Gastrocnemius medialis (tissue), 4 donors: Measurements from ENCODE around the gene RIMBP2. TPM values are rescaled to one million over a fixed set of nuclear protein-coding genes. Genes with fewer than 3 reads are reported as not detected.

Source experiments
- ATAC-seq, 2 donors: fragments of 150-250 bp; one replicate each; pipeline ENCODE4 v1.9.1; 2016
- DNase-seq, 2 donors: peaks; one replicate each; pipeline ENCODE4 v3.0.0-alpha.2; 2019
- H3K27ac ChIP-seq, 4 donors: fragments of 200-600 bp; sonication (generic); 1 replicate in 1 of 4; 2 replicates in 3 of 4; pipeline ENCODE4 v1.5.1; 2016 to 2018; ENCODE audit warnings: mild to moderate bottlenecking in 2 of 4, moderate library complexity in 1 of 4
- H3K27me3 ChIP-seq, 3 donors: fragments of 200-600 bp; sonication (generic) in 2 of 3; 1 replicate in 1 of 3; 2 replicates in 2 of 3; pipeline versions ENCODE4 v1.5.1 to v1.6.0; 2016 to 2019; ENCODE audit warnings: mild to moderate bottlenecking in 1 of 3, moderate library complexity in 1 of 3
- H3K36me3 ChIP-seq, 2 donors: fragments of 200-600 bp; sonication (generic) in 1 of 2; one replicate each; pipeline ENCODE4 v1.5.1; 2017 to 2018
- H3K4me1 ChIP-seq, 2 donors: fragments of 200-600 bp; sonication (generic) in 1 of 2; one replicate each; pipeline ENCODE4 v1.5.1; 2016 to 2017; ENCODE audit warnings: mild to moderate bottlenecking in 2 of 2
- H3K4me3 ChIP-seq, 4 donors: fragments of 200-600 bp; sonication (generic) in 3 of 4; 1 replicate in 1 of 4; 2 replicates in 3 of 4; pipeline ENCODE4 v1.5.1; 2016 to 2019; ENCODE audit warnings: mild to moderate bottlenecking in 2 of 4
- H3K9me3 ChIP-seq, 3 donors: fragments of 200-600 bp; sonication (generic) in 2 of 3; 1 replicate in 1 of 3; 2 replicates in 2 of 3; pipeline ENCODE4 v1.5.1; 2016 to 2019
- POLR2A ChIP-seq, 2 donors: fragments of 450-650 bp; IDR thresholded peaks; one replicate each; pipeline ENCODE4 v1.6.1; 2017; ENCODE audit warnings: antibody characterized with exemption in 2 of 2, mild to moderate bottlenecking in 2 of 2, moderate library complexity in 2 of 2
- in situ Hi-C, 4 donors: fragments of 200-750 bp; cut with MboI; loops; one replicate each; pipeline versions ENCODE4 v1.15.0 to v1.8.0; 2017; ENCODE audit warnings: low sequenced_read_pairs in 4 of 4
- intact Hi-C: fragments of 100-400 bp; cut with DNase I; formaldehyde crosslinking; loops from one replicate; pipeline ENCODE4 v1.15.1; 2023; ENCODE audit warnings: low total_unique reads
- total RNA-seq, 4 donors: library from RNA; depleted of rRNA; stranded (reverse); fragments of >200 nt; gene quantifications; one replicate each; pipeline versions ENCODE4 v1.1.0 to v1.2.3, GENCODE V29; 2016
- TF ChIP-seq, protein P1 (sequence below), 5 experiments: fragments of 450-650 bp in 3 of 5; fragments of 200-600 bp in 2 of 5; sonication (generic) in 2 of 5; IDR thresholded peaks in 4 of 5; conservative IDR thresholded peaks in 1 of 5; 1 replicate in 4 of 5; 2 replicates in 1 of 5; pipeline ENCODE4 v1.5.1; 2016 to 2019; ENCODE audit warnings: antibody characterized with exemption in 5 of 5, mild to moderate bottlenecking in 3 of 5, moderate library complexity in 3 of 5

Gene RIMBP2
- total RNA-seq, 4 donors from 2014 or later: 0.76 to 2.2 (median 1.2) TPM; not detected in 1

DNA sequence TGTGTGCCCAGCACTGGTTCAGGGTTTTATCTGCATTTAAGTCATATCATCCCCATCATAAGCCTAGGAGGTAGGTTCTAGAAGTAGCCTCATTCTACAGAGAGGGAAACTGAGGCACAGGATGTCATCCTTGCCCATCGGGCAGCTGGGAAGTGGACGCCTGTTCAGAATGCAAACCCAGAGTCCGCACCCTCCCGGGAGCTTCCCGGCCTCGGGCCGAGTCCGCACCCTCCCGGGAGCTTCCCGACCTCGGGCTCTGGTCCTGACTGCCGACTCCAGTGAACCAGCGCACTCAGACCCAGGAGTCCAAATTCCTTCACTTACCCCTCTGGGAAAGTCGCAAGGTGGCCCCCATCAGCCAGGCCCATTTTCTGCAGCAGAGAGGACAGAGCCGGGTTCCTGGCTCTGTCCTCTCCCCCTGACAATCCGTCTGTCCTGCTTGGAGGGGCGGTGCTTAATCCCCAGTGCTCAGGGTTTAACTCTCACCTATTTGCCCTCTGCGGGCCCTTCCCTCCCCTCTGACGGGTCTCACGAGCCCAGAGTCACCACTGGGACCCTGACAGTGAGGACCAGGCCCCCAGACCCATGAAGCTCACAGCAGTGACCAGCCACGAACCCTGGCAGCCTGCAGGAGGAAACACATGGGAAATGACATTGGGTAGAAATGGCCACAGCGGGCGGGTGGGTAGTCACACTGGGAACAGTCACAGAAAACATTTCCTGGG lies 236.5 kb downstream of the RIMBP2 start:
- peaks cover 0 to 9% (median 0%) of the 10 kb centered on the region in 3 donors for H3K27me3 ChIP-seq
- H3K4me3 ChIP-seq: no peak overlapping the region
- no peak for DNase-seq
- no peaks in the 10 kb centered on the region for H3K36me3 ChIP-seq
- H3K27ac ChIP-seq: no peak overlapping the region
- no peak for ATAC-seq
- H3K9me3 ChIP-seq: no peaks in the 10 kb centered on the region
- in situ Hi-C loops (no loop called here), intact Hi-C loops (no loop called here)
- TF ChIP-seq, protein P1, sequence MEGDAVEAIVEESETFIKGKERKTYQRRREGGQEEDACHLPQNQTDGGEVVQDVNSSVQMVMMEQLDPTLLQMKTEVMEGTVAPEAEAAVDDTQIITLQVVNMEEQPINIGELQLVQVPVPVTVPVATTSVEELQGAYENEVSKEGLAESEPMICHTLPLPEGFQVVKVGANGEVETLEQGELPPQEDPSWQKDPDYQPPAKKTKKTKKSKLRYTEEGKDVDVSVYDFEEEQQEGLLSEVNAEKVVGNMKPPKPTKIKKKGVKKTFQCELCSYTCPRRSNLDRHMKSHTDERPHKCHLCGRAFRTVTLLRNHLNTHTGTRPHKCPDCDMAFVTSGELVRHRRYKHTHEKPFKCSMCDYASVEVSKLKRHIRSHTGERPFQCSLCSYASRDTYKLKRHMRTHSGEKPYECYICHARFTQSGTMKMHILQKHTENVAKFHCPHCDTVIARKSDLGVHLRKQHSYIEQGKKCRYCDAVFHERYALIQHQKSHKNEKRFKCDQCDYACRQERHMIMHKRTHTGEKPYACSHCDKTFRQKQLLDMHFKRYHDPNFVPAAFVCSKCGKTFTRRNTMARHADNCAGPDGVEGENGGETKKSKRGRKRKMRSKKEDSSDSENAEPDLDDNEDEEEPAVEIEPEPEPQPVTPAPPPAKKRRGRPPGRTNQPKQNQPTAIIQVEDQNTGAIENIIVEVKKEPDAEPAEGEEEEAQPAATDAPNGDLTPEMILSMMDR (IDR thresholded peaks at IDR 0.05 in 4 of 5, conservative IDR thresholded peaks at IDR 0.05 in 1 of 5): no peak
- no peak for TF ChIP-seq POLR2A (IDR thresholded peaks at IDR 0.05)
- no peaks in the 10 kb centered on the region for H3K4me1 ChIP-seq

DNA sequence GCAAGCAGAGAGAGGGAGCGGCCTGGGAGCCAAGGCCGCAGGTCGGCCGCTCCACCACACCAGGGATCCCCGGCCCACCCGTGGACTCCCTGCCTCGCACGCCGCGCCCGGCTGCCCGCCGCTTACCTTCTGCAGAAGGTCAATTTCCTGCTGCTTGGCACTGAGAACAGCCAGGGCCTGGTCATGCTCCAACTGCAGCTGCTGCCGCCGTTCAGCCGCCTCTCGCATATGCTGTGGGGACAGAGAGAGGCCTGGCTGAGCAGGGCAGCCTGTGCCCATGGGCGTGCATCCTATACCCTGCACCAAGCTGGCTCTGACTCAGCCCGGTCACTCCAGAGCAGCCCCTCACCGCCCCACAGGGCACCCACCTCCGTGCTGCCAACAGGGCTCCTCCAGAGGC lies 237.3 kb downstream of the RIMBP2 start:
- in situ Hi-C loops (no loop called here), intact Hi-C loops (no loop called here)
- no peaks in the 10 kb centered on the region for H3K36me3 ChIP-seq
- TF ChIP-seq POLR2A (IDR thresholded peaks at IDR 0.05): no peak
- TF ChIP-seq, protein P1 (IDR thresholded peaks at IDR 0.05 in 4 of 5, conservative IDR thresholded peaks at IDR 0.05 in 1 of 5): no peak
- H3K9me3 ChIP-seq: no peaks in the 10 kb centered on the region
- ATAC-seq: no peak
- peaks cover 0 to 9% (median 0%) of the 10 kb centered on the region in 3 donors for H3K27me3 ChIP-seq
- H3K4me1 ChIP-seq: no peaks in the 10 kb centered on the region
- DNase-seq: no peak
- H3K4me3 ChIP-seq: no peak overlapping the region
- H3K27ac ChIP-seq: no peak overlapping the region

DNA sequence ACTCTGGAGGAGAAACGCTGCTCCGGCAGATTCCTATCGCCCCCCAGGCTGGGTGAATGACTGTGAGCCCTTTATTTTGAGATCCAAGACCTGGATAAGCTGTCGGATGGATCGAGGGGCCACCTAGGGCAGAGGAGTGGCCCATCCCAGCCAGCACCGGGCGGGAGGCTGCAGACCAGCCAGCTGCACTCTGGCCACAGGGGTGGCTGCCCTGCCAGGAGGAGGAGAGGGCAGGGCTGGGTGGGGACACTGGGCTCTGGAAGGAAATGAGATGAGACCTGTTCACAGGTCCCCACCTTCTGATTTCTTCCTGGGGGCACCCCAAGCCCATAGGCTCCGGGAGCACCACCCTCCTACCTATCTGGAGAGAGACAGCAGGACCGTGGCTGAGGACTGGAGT lies 238.4 kb downstream of the RIMBP2 start:
- H3K4me1 ChIP-seq: no peaks in the 10 kb centered on the region
- intact Hi-C loops: no loop called here
- no peak for DNase-seq
- H3K27ac ChIP-seq: no peak overlapping the region
- H3K36me3 ChIP-seq: no peaks in the 10 kb centered on the region
- TF ChIP-seq POLR2A (IDR thresholded peaks at IDR 0.05): no peak
- TF ChIP-seq, protein P1 (IDR thresholded peaks at IDR 0.05 in 4 of 5, conservative IDR thresholded peaks at IDR 0.05 in 1 of 5): no peak
- no peaks in the 10 kb centered on the region for H3K9me3 ChIP-seq
- H3K27me3 ChIP-seq: peaks cover 0 to 9% (median 2%) of the 10 kb centered on the region in 3 donors
- no peak overlapping the region for H3K4me3 ChIP-seq
- in situ Hi-C loops: no loop called here
- no peak for ATAC-seq

DNA sequence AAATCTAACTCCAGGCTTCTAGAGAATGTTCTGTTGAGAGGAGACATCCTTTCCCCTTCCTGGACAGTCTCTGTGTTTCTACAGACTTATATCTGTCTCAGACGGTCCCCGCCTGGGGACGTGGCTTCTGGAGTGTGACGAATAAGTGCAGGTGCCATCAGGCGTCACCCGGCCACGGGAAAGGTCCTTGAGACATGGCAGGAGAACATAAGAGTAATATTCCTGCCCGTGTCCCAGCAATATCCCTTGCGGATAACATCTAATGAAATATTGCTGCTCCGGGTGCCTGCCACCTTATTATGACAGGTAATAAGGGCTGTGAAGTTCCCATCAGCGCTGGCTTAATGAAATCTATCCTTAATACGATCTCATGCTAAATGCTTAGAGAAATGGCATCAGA lies 238.8 kb downstream of the RIMBP2 start:
- in situ Hi-C loops: no loop called here

More for the DNA sequence above, 238.8 kb downstream of the RIMBP2 start:
- H3K4me1 ChIP-seq: no peaks in the 10 kb centered on the region
- H3K27me3 ChIP-seq: peaks cover 0 to 6% (median 2%) of the 10 kb centered on the region in 3 donors
- TF ChIP-seq, protein P1 (IDR thresholded peaks at IDR 0.05 in 4 of 5, conservative IDR thresholded peaks at IDR 0.05 in 1 of 5): no peak
- TF ChIP-seq POLR2A (IDR thresholded peaks at IDR 0.05): no peak
- H3K9me3 ChIP-seq: no peaks in the 10 kb centered on the region
- intact Hi-C loops: no loop called here
- no peaks in the 10 kb centered on the region for H3K36me3 ChIP-seq
- no peak overlapping the region for H3K27ac ChIP-seq
- ATAC-seq (no peak), DNase-seq (no peak)
- H3K4me3 ChIP-seq: no peak overlapping the region
